GM18909 (cell line): ENCODE data around the gene BACH2.
"Not testable (repeated sequence)": the region's sequence is repeated elsewhere in the genome, so short reads cannot be mapped to it uniquely, and the experiment has no call there.

ENCODE experiments used
- ATAC-seq: cut with Tn5 transposase; IDR thresholded peaks from one replicate; pipeline ENCODE4 v1.9.1; 2021; ENCODE audit warnings: mild to moderate bottlenecking; ENCODE audit not compliant: unreplicated experiment, poor library complexity

BACH2 gene

GRCh38 chr6:90284236-90285041, 12.2 kb downstream of the BACH2 start:
- ATAC-seq: peak; percentile 78

GRCh38 chr6:90282265-90282664, 14.4 kb downstream of the BACH2 start:
- not testable (repeated sequence) for ATAC-seq

- no peak for ATAC-seq
Measured at GRCh38 chr6:90278129-90278528, 18.5 kb downstream of the BACH2 start.

- no peak for ATAC-seq
Measured at GRCh38 chr6:90277302-90278011, 19.2 kb downstream of the BACH2 start.

GRCh38 chr6:90274451-90275030, 22.1 kb downstream of the BACH2 start:
- peak; percentile 63 for ATAC-seq

- no peak for ATAC-seq
Measured at GRCh38 chr6:90273863-90274262, 22.8 kb downstream of the BACH2 start.

- no peak for ATAC-seq
Measured at GRCh38 chr6:90272895-90273294, 23.7 kb downstream of the BACH2 start.

GRCh38 chr6:90271831-90272230, 24.8 kb downstream of the BACH2 start:
- no peak for ATAC-seq

- no peak for ATAC-seq
Measured at GRCh38 chr6:90269334-90269733, 27.3 kb downstream of the BACH2 start.

GRCh38 chr6:90268178-90268577, 28.5 kb downstream of the BACH2 start:
- no peak for ATAC-seq

- no peak for ATAC-seq
Measured at GRCh38 chr6:90266905-90267621, 29.6 kb downstream of the BACH2 start.

GRCh38 chr6:90264561-90264960, 32.1 kb downstream of the BACH2 start:
- no peak for ATAC-seq

- ATAC-seq: no peak
Measured at GRCh38 chr6:90263633-90264032, 33.0 kb downstream of the BACH2 start.

GRCh38 chr6:90261801-90262200, 34.8 kb downstream of the BACH2 start:
- ATAC-seq: no peak

- no peak for ATAC-seq
Measured at GRCh38 chr6:90257486-90257738, 39.2 kb downstream of the BACH2 start.

- no peak for ATAC-seq
Measured at GRCh38 chr6:90256698-90257485, 39.8 kb downstream of the BACH2 start.

GRCh38 chr6:90253631-90254030, 43.0 kb downstream of the BACH2 start:
- no peak for ATAC-seq

- ATAC-seq: peak; percentile 94
Measured at GRCh38 chr6:90251295-90251992, 45.2 kb downstream of the BACH2 start.

GRCh38 chr6:90250405-90250804, 46.2 kb downstream of the BACH2 start:
- no peak for ATAC-seq

GRCh38 chr6:90249458-90249857, 47.2 kb downstream of the BACH2 start:
- ATAC-seq: no peak
